Neural crest cell (in vitro differentiated cells): Measurements from ENCODE around the gene NUMA1. TPM values are rescaled to one million over a fixed set of nuclear protein-coding genes. Genes with fewer than 3 reads are reported as not detected.

Experiments
- DNase-seq: peaks from one replicate; pipeline ENCODE4 v3.0.0; 2021; ENCODE audit warnings: low read depth, mixed read lengths, low spot score
- H3K27ac Mint-ChIP-seq: one replicate; pipeline ENCODE4 v1.8.0; 2021; ENCODE audit warnings: mild to moderate bottlenecking, mixed read lengths; ENCODE audit not compliant: unreplicated experiment
- H3K27me3 Mint-ChIP-seq: 2 replicates; pipeline ENCODE4 v1.8.0; 2021; ENCODE audit warnings: low read depth, mild to moderate bottlenecking, mixed read lengths
- H3K36me3 Mint-ChIP-seq: 2 replicates; pipeline ENCODE4 v1.8.0; 2021; ENCODE audit warnings: low read depth, mild to moderate bottlenecking, mixed read lengths
- H3K4me1 Mint-ChIP-seq: 2 replicates; pipeline ENCODE4 v1.8.0; 2021; ENCODE audit warnings: mixed read lengths
- H3K4me3 Mint-ChIP-seq: one replicate; pipeline ENCODE4 v1.8.0; 2021; ENCODE audit warnings: mild to moderate bottlenecking, mixed read lengths
- H3K9me3 Mint-ChIP-seq: 2 replicates; pipeline ENCODE4 v1.8.0; 2021; ENCODE audit warnings: mixed read lengths
- CTCF ChIP-seq: fragments of 200-600 bp; sonication (generic); conservative IDR thresholded peaks from 2 replicates; pipeline ENCODE4 v1.5.0; 2021; ENCODE audit warnings: antibody characterized with exemption, mild to moderate bottlenecking
- microRNA-seq: library from miRNA; unstranded; fragments of <30 nt; microRNA quantifications from one replicate; pipeline ENCODE4, GENCODE V29; 2020
- total RNA-seq: library from RNA; stranded (reverse); gene quantifications from 2 replicates; pipeline ENCODE4 v1.2.1, GENCODE V29; 2021

Gene NUMA1
- total RNA-seq, 1 donor from 2014 or later: 179 TPM

DNA sequence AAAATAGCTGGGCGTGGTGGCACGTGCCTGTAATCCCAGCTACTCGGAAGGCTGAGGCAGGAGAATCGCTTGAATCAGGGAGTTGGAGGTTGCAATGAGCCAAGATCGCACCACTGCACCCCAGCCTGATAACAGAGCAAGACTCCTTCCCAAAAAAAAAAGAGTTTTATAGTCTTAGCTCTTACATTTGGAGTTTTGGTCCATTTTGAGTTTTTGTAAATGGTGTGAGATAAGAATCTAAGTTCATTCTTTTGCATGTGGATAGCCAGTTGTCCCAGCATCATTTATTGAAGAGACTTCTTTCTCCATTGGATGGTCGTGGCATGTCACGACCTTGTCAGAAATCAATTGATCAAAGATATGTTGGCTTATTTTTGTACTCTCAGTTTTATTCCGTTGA lies 116.9 kb downstream of the NUMA1 start:
- no peaks in the 10 kb centered on the region for H3K4me1 Mint-ChIP-seq
- no peak for TF ChIP-seq CTCF
- DNase-seq: no peak
- H3K4me3 Mint-ChIP-seq: no peak overlapping the region
- H3K36me3 Mint-ChIP-seq: peaks cover 11% of the 10 kb centered on the region
- no peaks in the 10 kb centered on the region for H3K9me3 Mint-ChIP-seq
- no peak overlapping the region for H3K27ac Mint-ChIP-seq
- H3K27me3 Mint-ChIP-seq: no peaks in the 10 kb centered on the region

- no peaks in the 10 kb centered on the region for H3K9me3 Mint-ChIP-seq
- H3K27ac Mint-ChIP-seq: no peak overlapping the region
- H3K36me3 Mint-ChIP-seq: peaks cover 11% of the 10 kb centered on the region
- DNase-seq: no peak
- no peak overlapping the region for H3K4me3 Mint-ChIP-seq
- no peak for TF ChIP-seq CTCF
- H3K27me3 Mint-ChIP-seq: no peaks in the 10 kb centered on the region
- no peaks in the 10 kb centered on the region for H3K4me1 Mint-ChIP-seq
These were observed 117.8 kb downstream of the NUMA1 start for GRCh38 chr11:71962428-71963038.

DNA sequence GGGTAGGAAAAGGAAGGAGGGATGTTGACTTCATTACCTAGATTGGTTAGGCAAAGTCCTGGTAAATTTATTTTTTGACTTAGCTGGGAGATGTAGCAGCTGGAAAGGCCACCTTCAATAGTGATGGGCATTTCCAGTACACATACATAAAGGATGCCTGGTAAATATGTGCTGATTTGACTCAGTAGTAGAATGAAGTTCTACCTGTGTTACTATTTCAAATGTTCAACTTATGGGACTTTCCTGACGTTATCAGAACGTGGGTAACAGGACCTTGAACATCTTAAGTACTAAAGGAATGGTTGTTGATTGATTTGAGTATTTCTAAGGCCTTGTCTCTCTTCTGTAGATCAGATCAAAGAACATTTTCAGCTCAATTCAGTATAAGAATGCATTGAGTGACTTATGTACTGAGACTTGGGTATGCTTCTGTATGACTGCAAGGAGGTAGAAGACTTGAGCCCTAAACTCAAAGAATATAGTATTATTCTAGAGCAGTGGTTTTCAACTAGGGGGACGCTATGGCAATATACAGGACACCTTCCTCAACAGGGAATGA lies 124.4 kb downstream of the NUMA1 start:
- H3K36me3 Mint-ChIP-seq: peaks cover 5% of the 10 kb centered on the region
- H3K4me3 Mint-ChIP-seq: no peak overlapping the region
- TF ChIP-seq CTCF: no peak
- no peak overlapping the region for H3K27ac Mint-ChIP-seq
- H3K27me3 Mint-ChIP-seq: no peaks in the 10 kb centered on the region
- H3K9me3 Mint-ChIP-seq: no peaks in the 10 kb centered on the region
- DNase-seq: no peak
- H3K4me1 Mint-ChIP-seq: no peaks in the 10 kb centered on the region

Small RNAs within 50 kb of the gene (microRNA-seq; reads per million reads assigned to microRNA genes)
- 1.8 reads per million for gene MIR3165

Other genes starting within 250 kb of the NUMA1 start
- gene DEFB108B, start 247.3 kb downstream of the NUMA1 start, total RNA-seq: not detected in 2 replicates
- gene DEFB131B, start 202.1 kb downstream of the NUMA1 start, total RNA-seq: not detected in 2 replicates
- gene XNDC1N, start 151.9 kb downstream of the NUMA1 start, total RNA-seq: 11.3 and 12.9 TPM in 2 replicates
- gene RNF121, start 151.5 kb downstream of the NUMA1 start, total RNA-seq: 48.8 and 49.9 TPM in 2 replicates
- gene IL18BP, start 81.6 kb downstream of the NUMA1 start, total RNA-seq: 10.7 and 10.8 TPM in 2 replicates
- gene LRRC51, start 308 bp upstream of the NUMA1 start, total RNA-seq: 11.6 and 13.5 TPM in 2 replicates
- 79.1 and 79.6 TPM in 2 replicates for gene LAMTOR1, start 22.8 kb upstream of the NUMA1 start, total RNA-seq
- not detected in 2 replicates for gene TOMT, start 25.4 kb upstream of the NUMA1 start, total RNA-seq
- 68.4 and 74.5 TPM in 2 replicates for gene ANAPC15, start 32.2 kb upstream of the NUMA1 start, total RNA-seq
- gene FOLR3, start 55.2 kb upstream of the NUMA1 start, total RNA-seq: not detected in 2 replicates
- not detected in 2 replicates for gene FOLR1, start 111.6 kb upstream of the NUMA1 start, total RNA-seq
- gene FOLR2, start 136.3 kb upstream of the NUMA1 start, total RNA-seq: not detected in 2 replicates
- 242 and 247 TPM in 2 replicates for gene INPPL1, start 144.2 kb upstream of the NUMA1 start, total RNA-seq
- 5.1 and 5.6 TPM in 2 replicates for gene PHOX2A, start 163.6 kb upstream of the NUMA1 start, total RNA-seq